OCI-LY3 (cell line): ENCODE data around the gene CCNQ.

Experiments
- EZH2phosphoT487 ChIP-seq: fragments of 200-600 bp; shearing (Covaris generic); IDR thresholded peaks from 2 replicates; pipeline ENCODE4 v1.6.1; 2018; ENCODE audit warnings: antibody characterized with exemption, mixed run types, low read depth
- TF ChIP-seq, protein P1 (sequence below): fragments of 200-600, 300-600 bp; sonication (generic); IDR thresholded peaks from 2 replicates; pipeline ENCODE4 v1.5.1; 2014; ENCODE audit warnings: antibody characterized with exemption, low read length, low read depth

DNA sequence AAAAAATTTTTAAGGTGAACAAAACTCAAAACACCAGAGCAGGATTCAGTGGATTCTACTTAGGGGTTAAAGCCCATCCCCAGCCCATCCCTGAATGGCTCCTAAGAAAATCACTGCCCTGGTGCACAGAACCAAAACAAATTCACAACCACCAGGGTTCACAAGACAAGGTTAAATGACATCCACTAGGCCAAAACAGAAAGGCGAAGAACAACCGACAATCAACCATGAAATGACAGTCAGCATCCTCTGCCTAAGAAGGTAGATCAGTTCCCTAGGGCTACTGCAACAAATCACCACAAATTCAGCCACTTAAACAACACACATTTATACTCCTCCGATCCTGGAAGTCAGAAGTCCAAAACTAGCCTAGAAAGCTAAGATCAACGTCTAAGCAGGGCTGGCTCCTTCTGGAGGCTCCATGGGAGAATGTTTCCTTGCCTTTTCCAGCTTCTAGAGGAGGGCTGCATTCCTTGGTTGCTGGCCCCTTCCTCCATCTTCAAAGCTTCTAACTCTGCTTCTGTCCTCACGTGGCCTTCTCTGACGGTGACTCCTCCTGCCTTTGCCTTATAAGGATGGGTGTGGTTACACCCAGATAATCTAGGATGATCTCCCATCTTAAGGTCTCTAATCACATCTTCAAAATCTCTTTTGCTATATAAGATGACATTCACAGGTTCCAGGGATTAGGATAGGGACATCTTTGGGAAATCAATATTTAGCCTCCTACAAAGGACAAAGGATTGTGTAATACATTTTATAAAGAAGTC is 1.8 kb downstream of the CCNQ start:
- TF ChIP-seq, protein P1, sequence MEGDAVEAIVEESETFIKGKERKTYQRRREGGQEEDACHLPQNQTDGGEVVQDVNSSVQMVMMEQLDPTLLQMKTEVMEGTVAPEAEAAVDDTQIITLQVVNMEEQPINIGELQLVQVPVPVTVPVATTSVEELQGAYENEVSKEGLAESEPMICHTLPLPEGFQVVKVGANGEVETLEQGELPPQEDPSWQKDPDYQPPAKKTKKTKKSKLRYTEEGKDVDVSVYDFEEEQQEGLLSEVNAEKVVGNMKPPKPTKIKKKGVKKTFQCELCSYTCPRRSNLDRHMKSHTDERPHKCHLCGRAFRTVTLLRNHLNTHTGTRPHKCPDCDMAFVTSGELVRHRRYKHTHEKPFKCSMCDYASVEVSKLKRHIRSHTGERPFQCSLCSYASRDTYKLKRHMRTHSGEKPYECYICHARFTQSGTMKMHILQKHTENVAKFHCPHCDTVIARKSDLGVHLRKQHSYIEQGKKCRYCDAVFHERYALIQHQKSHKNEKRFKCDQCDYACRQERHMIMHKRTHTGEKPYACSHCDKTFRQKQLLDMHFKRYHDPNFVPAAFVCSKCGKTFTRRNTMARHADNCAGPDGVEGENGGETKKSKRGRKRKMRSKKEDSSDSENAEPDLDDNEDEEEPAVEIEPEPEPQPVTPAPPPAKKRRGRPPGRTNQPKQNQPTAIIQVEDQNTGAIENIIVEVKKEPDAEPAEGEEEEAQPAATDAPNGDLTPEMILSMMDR, result no peak
- no peak for TF ChIP-seq EZH2phosphoT487
